GM19025 (cell line): Measurements from ENCODE around the gene ITGA5.
"Not testable (repeated sequence)": the region's sequence is repeated elsewhere in the genome, so short reads cannot be mapped to it uniquely, and the experiment has no call there.

Experiments used
- ATAC-seq: cut with Tn5 transposase; IDR thresholded peaks from one replicate; pipeline ENCODE4 v1.9.1; 2021; ENCODE audit warnings: mild to moderate bottlenecking, low read depth, moderate library complexity; ENCODE audit not compliant: unreplicated experiment

The ITGA5 gene

GRCh38 chr12:54357506-54358190 is 61.4 kb downstream of the ITGA5 start:
- no peak for ATAC-seq

DNA sequence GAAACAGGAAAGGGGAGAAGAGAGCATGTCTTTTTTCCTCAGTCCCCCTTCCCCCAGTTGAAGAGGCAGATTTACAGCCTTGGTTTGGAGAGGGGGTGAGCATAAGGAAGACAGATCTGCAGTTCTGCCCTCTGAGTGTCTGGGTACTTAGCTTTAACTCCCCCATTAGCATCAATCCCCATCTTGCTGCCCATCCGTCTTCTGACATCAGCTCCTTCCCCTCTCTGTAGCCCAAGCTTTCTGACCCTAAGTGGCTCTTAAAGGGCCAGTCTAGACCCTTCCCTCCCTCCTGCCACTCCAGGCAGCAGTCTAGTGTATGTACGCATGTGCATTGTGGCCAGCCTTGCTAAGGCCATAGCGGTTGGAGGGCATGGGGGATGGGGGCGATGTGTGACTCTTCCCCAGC is 62.1 kb downstream of the ITGA5 start:
- no peak for ATAC-seq

DNA sequence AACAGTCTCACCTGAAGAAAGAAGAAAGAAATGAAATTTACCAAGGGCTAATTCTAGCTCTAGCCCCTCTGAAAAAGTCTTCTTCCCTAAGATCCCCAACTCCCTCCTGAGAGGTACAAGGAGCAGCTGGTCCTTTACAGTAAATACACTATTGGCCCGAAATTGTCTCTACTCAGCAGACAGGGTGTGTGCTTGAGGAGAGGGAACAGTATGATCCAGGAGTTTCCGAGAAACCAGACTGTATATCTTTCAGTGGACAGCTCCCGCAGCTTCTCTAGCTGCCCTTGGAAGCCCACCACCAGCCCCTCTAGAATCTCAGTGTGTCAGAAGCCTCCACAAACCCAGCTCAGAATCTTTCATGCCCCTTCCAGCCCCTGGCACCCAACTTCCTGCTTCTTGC is 62.8 kb downstream of the ITGA5 start:
- ATAC-seq, result no peak

DNA sequence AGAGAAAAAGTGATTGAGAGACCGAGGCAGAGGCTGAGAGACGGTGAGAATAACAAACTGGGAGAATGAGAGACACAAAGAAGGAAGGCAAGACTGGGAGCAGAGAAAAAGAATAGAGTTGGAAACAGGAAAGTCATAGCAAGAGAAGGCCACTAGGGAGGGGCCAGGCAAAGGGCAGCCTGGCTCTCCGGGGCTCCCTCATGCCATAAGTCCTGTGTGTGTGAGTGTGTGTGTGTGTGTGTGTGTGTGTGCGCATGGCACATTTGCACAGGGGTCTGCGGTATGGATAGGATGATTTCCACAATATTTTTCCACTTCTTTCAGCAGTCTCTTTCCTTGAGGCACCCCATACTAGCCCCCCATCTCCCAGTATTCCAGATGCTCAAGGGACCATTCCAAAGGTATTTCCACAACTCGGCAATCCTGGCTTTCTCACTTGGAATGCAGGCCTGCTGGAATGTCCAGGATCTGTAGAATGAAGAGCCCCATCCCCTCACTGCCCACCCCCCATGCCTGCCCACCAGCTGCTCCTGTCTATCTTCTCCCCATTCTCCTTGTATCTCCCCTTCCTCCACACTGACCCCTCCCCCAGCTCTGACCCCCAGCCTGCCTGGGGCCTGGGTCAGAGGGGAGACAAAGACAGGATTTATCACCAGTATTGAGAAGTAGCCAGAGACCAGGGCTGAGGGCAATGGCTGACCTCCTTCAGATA is 63.8 kb downstream of the ITGA5 start:
- no peak for ATAC-seq

- not testable (repeated sequence) for ATAC-seq
Observed at GRCh38 chr12:54354271-54354670, 64.8 kb downstream of the ITGA5 start.

DNA sequence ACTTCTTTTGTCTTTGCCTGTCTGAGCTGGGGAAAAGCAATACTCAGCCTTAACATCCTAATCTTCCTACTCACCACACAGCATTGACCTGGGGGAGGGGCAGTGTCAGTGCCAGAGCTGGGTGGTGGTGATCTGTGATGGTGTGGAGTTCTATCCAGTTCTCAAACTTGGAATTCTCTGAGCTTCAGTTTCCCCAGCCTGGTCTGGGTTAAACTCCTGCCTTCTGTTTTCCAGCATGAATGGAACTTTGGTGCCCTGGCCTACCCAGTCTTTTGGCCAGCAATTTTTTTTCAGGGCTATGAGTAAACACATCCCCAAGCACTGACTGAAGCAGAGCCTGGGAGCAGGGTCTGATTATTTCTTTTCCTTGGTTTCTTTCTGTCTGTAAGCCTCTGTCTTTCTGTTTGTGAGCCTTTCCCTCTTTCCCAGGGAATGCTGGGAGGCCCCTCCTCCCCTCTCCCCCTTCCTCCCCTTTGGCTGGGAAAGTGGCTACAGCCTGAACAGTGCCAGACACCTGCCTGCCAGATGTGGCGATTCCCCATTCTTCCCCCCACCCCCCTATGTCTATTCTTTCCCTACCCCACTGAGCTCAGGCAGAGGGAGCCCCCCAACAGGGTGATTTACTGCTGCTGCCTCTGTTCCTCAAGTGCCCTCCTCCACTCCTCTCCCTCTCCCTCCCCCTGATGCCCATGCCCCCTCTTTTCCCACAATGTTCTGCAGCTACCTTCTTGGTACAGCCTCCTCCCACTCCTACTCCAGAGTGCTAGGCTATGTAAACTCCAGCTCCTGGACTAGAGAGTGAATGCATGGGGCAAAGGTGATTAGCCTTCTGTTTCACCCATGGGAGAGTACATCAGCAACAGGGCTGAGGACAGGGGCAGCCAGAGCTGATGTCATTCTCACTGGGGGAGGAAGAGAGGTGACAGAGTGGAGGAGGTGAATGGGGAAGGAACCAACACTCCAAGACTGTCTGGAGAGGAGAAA is 65.9 kb downstream of the ITGA5 start:
- ATAC-seq, result no peak

DNA sequence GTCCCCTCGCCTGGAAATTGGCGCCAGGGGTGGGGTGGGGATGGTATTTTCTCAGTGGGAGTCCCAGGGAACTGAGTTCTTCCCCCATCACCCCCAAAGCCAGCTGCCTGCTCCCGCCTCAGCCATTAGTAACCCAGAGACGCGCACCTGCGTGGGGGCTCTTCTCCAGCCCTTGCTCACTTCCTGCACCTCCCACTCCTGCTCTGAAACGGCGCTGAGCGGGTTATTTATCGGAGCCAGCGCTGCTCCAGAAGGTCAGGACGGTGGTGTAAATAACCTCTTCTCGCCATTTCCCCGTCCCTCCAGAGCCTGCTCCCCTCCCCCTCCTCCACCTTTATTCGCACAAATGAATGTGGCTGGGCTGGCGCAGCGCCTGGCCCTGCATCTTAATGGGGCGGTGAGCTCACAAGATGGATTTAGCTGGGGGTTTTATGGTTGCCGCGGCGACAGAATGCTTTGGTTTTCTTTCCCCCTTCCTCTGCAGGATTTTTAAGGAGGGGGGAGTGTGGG is 67.0 kb downstream of the ITGA5 start:
- no peak for ATAC-seq

DNA sequence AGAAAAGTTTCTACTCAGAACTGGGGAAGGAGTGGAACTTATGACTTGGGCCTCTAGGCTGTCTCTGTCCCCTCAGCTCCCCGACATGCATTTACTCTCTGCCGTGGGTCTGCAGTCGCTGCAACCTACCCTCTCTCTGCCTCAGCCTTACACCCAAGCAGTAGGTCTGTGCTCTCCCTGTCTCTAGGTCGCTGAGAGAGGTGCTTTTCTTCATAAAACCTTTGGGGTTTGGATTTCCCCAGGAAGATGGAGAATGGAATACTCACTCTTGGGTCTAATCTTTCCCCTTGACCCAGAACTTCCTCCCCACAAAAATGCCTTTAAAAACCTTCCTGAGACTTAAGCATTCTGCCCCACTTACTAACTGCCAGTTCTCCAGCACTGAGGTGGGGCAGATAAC is 67.7 kb downstream of the ITGA5 start:
- ATAC-seq, result no peak

GRCh38 chr12:54350743-54351142 is 68.3 kb downstream of the ITGA5 start:
- no peak for ATAC-seq

DNA sequence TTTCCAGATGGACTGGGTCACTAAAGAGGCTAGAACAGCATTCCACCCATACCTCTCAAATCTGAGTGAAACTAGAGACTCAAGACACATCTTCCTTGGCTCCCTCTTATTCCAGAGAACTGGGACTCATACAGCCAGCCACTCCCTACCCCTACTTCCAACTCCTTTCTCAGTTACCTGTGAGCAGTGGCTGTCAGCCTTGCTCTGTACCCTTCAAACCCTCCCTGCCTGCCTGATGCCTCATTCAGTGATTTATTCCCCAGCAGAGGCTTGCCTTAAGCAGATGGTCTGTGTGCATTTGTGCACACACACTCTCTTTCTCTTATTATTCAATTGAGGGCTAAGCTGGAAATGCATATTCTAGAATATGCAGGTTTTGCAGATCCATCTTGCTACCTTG is 69.4 kb downstream of the ITGA5 start:
- ATAC-seq, result no peak

DNA sequence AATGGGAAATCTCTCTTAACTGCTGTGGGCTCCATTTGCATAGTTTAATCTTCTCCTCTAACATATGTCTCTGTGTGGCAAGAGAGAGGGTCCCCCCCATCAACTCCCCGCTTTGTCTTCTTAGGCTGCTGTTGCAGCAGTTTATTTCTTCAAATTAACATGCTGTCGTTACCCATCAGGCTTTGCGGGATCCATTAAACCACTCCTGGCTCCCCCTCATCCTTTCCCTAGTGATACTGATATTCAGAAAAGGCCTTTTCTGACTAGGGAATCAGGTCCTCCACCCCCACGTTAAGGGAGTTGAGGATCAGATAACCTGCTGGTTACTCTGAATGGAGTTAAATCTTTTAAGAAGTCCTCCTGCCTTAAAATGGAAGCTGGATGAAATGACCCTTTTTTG is 70.0 kb downstream of the ITGA5 start:
- ATAC-seq, result no peak
